Astrocyte (in vitro differentiated cells and primary cell): ENCODE data around the gene LRRC4C. TPM values are rescaled to one million over a fixed set of nuclear protein-coding genes. Genes with fewer than 3 reads are reported as not detected.

Experiments
- DNase-seq: peaks from one replicate; pipeline ENCODE4 v3.0.0-alpha.2; 2010; ENCODE audit warnings: low read depth
- FAIRE-seq: peaks from 2 replicates; lab custom pipeline; 2011; peaks lifted over from hg19 to GRCh38; lab: Jason Lieb, UNC
- H2AFZ ChIP-seq: 2 replicates; pipeline ENCODE4 v1.6.0; 2012; ENCODE audit warnings: low read depth, low read length, inconsistent platforms
- H3K27ac ChIP-seq: 2 replicates; pipeline ENCODE4 v1.5.1; 2011; ENCODE audit warnings: low read depth, low read length, inconsistent platforms
- H3K27me3 ChIP-seq: 2 replicates; pipeline ENCODE4 v1.6.0; 2011; ENCODE audit warnings: low read length, inconsistent platforms; ENCODE audit not compliant: insufficient read depth
- H3K36me3 ChIP-seq: 2 replicates; pipeline ENCODE4 v1.5.1; 2011; ENCODE audit warnings: low read length, inconsistent platforms; ENCODE audit not compliant: insufficient read depth
- H3K4me1 ChIP-seq: 2 replicates; pipeline ENCODE4 v1.5.1; 2011; ENCODE audit warnings: low read length, inconsistent platforms; ENCODE audit not compliant: insufficient read depth
- H3K4me2 ChIP-seq: 2 replicates; pipeline ENCODE4 v1.6.0; 2012; ENCODE audit warnings: low read length, inconsistent platforms
- H3K4me3 ChIP-seq: 2 replicates; pipeline ENCODE4 v1.5.1; 2011; ENCODE audit warnings: low read depth, mild to moderate bottlenecking, low read length, inconsistent platforms; ENCODE audit not compliant: insufficient read depth
- H3K79me2 ChIP-seq: 2 replicates; pipeline ENCODE4 v1.6.0; 2012; ENCODE audit warnings: mild to moderate bottlenecking, low read length, inconsistent platforms; ENCODE audit not compliant: insufficient read depth
- H3K9ac ChIP-seq: 2 replicates; pipeline ENCODE4 v1.6.0; 2012; ENCODE audit warnings: mild to moderate bottlenecking, low read length, inconsistent platforms
- H3K9me3 ChIP-seq: 2 replicates; pipeline ENCODE4 v1.5.1; 2012; ENCODE audit warnings: low read depth, mild to moderate bottlenecking, low read length, inconsistent platforms; ENCODE audit not compliant: insufficient read depth
- H4K20me1 ChIP-seq: 2 replicates; pipeline ENCODE4 v1.6.0; 2012; ENCODE audit warnings: low read length, inconsistent platforms; ENCODE audit not compliant: insufficient read depth
- H3K27ac Mint-ChIP-seq: one replicate; pipeline ENCODE4 v1.8.0; 2021; ENCODE audit warnings: mild to moderate bottlenecking, mixed read lengths; ENCODE audit not compliant: unreplicated experiment
- H3K27me3 Mint-ChIP-seq: one replicate; pipeline ENCODE4 v1.8.0; 2021; ENCODE audit warnings: low read depth, mixed read lengths; ENCODE audit not compliant: unreplicated experiment
- H3K36me3 Mint-ChIP-seq: one replicate; pipeline ENCODE4 v1.8.0; 2021; ENCODE audit warnings: low read depth, mixed read lengths; ENCODE audit not compliant: unreplicated experiment
- H3K4me1 Mint-ChIP-seq: one replicate; pipeline ENCODE4 v1.8.0; 2021; ENCODE audit warnings: low read depth, mixed read lengths; ENCODE audit not compliant: unreplicated experiment
- H3K4me3 Mint-ChIP-seq: one replicate; pipeline ENCODE4 v1.8.0; 2021; ENCODE audit warnings: mild to moderate bottlenecking, moderate library complexity, mixed read lengths; ENCODE audit not compliant: unreplicated experiment
- H3K9me3 Mint-ChIP-seq: one replicate; pipeline ENCODE4 v1.8.0; 2021; ENCODE audit warnings: mild to moderate bottlenecking, mixed read lengths; ENCODE audit not compliant: unreplicated experiment
- EZH2 ChIP-seq: IDR thresholded peaks from 2 replicates; pipeline ENCODE4 v1.6.1; 2012; ENCODE audit warnings: mild to moderate bottlenecking, low read length, inconsistent platforms; ENCODE audit not compliant: insufficient read depth
- total RNA-seq: library from RNA; stranded (reverse); gene quantifications from 2 replicates; pipeline ENCODE4 v1.2.1, GENCODE V29; 2021
- TF ChIP-seq, protein P1 (sequence below): IDR thresholded peaks from 2 replicates; pipeline ENCODE4 v1.5.1; 2011; ENCODE audit warnings: low read depth, mild to moderate bottlenecking, inconsistent platforms, low read length, moderate library complexity; ENCODE audit not compliant: insufficient read depth

Gene LRRC4C
- total RNA-seq, 1 donor from 2014 or later: 9.0 TPM

GRCh38 chr11:40230821-40231220 is 1228.6 kb downstream of the LRRC4C start:
- Histone ChIP-seq H4K20me1 (no peaks in the 10 kb centered on the region), H3K4me2 (no peak overlapping the region), H3K79me2 (no peaks in the 10 kb centered on the region), H2AFZ (no peak overlapping the region), H3K9ac (no peak overlapping the region), H3K9me3 (no peaks in the 10 kb centered on the region), H3K27me3 (no peaks in the 10 kb centered on the region), H3K27ac (no peak overlapping the region), H3K4me3 (no peak overlapping the region), H3K4me1 (no peaks in the 10 kb centered on the region), H3K36me3 (no peaks in the 10 kb centered on the region)
- no peaks in the 10 kb centered on the region for H3K9me3 Mint-ChIP-seq
- FAIRE-seq: no peak
- H3K27ac Mint-ChIP-seq: no peak overlapping the region
- H3K36me3 Mint-ChIP-seq: peaks cover 2% of the 10 kb centered on the region
- peaks cover 9% of the 10 kb centered on the region for H3K4me1 Mint-ChIP-seq
- no peaks in the 10 kb centered on the region for H3K27me3 Mint-ChIP-seq
- no peak overlapping the region for H3K4me3 Mint-ChIP-seq
- TF ChIP-seq, protein P1, sequence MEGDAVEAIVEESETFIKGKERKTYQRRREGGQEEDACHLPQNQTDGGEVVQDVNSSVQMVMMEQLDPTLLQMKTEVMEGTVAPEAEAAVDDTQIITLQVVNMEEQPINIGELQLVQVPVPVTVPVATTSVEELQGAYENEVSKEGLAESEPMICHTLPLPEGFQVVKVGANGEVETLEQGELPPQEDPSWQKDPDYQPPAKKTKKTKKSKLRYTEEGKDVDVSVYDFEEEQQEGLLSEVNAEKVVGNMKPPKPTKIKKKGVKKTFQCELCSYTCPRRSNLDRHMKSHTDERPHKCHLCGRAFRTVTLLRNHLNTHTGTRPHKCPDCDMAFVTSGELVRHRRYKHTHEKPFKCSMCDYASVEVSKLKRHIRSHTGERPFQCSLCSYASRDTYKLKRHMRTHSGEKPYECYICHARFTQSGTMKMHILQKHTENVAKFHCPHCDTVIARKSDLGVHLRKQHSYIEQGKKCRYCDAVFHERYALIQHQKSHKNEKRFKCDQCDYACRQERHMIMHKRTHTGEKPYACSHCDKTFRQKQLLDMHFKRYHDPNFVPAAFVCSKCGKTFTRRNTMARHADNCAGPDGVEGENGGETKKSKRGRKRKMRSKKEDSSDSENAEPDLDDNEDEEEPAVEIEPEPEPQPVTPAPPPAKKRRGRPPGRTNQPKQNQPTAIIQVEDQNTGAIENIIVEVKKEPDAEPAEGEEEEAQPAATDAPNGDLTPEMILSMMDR: no peak
- TF ChIP-seq EZH2: no peak
- DNase-seq: no peak

DNA sequence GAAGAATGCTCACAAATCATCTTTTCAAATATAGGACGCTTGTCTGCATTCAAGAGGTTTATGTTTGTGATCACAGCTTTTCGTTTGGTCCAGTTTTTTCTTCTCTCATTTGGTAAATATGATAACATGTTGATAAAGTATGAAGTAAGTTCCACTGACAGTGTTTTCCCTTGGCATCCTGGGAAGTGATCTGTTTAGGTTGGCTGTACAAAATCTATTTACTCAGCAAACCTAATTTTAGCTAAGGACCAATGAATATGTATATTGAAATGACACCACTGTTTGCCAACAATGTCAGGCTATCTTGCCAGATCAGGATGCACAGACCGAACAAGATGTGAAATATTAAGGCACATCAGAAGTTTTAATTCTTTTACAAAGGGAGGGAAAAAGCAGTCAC is 1230.8 kb downstream of the LRRC4C start:
- no peak overlapping the region for H3K4me3 ChIP-seq
- H4K20me1 ChIP-seq: no peaks in the 10 kb centered on the region
- no peak overlapping the region for H3K27ac Mint-ChIP-seq
- no peak overlapping the region for H3K4me3 Mint-ChIP-seq
- peaks cover 2% of the 10 kb centered on the region for H3K36me3 Mint-ChIP-seq
- H3K4me1 ChIP-seq: no peaks in the 10 kb centered on the region
- H3K36me3 ChIP-seq: no peaks in the 10 kb centered on the region
- no peak overlapping the region for H2AFZ ChIP-seq
- no peaks in the 10 kb centered on the region for H3K79me2 ChIP-seq
- no peak overlapping the region for H3K4me2 ChIP-seq
- H3K9ac ChIP-seq: no peak overlapping the region
- no peaks in the 10 kb centered on the region for H3K9me3 ChIP-seq
- no peaks in the 10 kb centered on the region for H3K27me3 ChIP-seq
- FAIRE-seq (no peak), DNase-seq (no peak)
- H3K27me3 Mint-ChIP-seq: no peaks in the 10 kb centered on the region
- H3K4me1 Mint-ChIP-seq: peaks cover 9% of the 10 kb centered on the region
- no peaks in the 10 kb centered on the region for H3K9me3 Mint-ChIP-seq
- TF ChIP-seq, protein P1: no peak
- TF ChIP-seq EZH2: no peak
- no peak overlapping the region for H3K27ac ChIP-seq

- Histone ChIP-seq H3K27me3 (no peaks in the 10 kb centered on the region), H4K20me1 (no peaks in the 10 kb centered on the region), H3K4me2 (no peak overlapping the region), H3K9me3 (no peaks in the 10 kb centered on the region), H3K9ac (no peak overlapping the region), H3K4me1 (no peaks in the 10 kb centered on the region), H3K4me3 (no peak overlapping the region), H2AFZ (no peak overlapping the region), H3K36me3 (no peaks in the 10 kb centered on the region), H3K79me2 (no peaks in the 10 kb centered on the region), H3K27ac (no peak overlapping the region)
- no peaks in the 10 kb centered on the region for H3K27me3 Mint-ChIP-seq
- FAIRE-seq (no peak), DNase-seq (peak; percentile 6)
- peaks cover 2% of the 10 kb centered on the region for H3K36me3 Mint-ChIP-seq
- H3K27ac Mint-ChIP-seq: no peak overlapping the region
- TF ChIP-seq, protein P1: no peak
- TF ChIP-seq EZH2: no peak
- peaks cover 9% of the 10 kb centered on the region for H3K4me1 Mint-ChIP-seq
- H3K4me3 Mint-ChIP-seq: no peak overlapping the region
- no peaks in the 10 kb centered on the region for H3K9me3 Mint-ChIP-seq
These were observed 1231.7 kb downstream of the LRRC4C start for GRCh38 chr11:40227730-40228129.
